Activated T-cell treated with anti-CD3 and anti-CD28 coated beads for 24 hours (primary cell): ENCODE data around the gene KDM7A.

Source experiments
- DNase-seq: peaks from one replicate; pipeline ENCODE4 v3.0.0-alpha.2; 2020; ENCODE audit warnings: low read depth

The KDM7A gene

GRCh38 chr7:140082770-140083169 lies 94.0 kb downstream of the KDM7A start:
- no peak for DNase-seq

GRCh38 chr7:140081774-140082425 lies 94.9 kb downstream of the KDM7A start:
- no peak for DNase-seq

GRCh38 chr7:140080919-140081318 lies 95.9 kb downstream of the KDM7A start:
- DNase-seq: no peak

GRCh38 chr7:140079121-140079536 lies 97.7 kb downstream of the KDM7A start:
- DNase-seq: no peak

GRCh38 chr7:140078392-140078791 lies 98.4 kb downstream of the KDM7A start:
- DNase-seq: no peak

GRCh38 chr7:140074780-140075179 lies 102.0 kb downstream of the KDM7A start:
- no peak for DNase-seq

- DNase-seq: no peak
Measured at GRCh38 chr7:140070546-140070945, 106.2 kb downstream of the KDM7A start.

- DNase-seq: no peak
Measured at GRCh38 chr7:140069298-140069949, 107.4 kb downstream of the KDM7A start.

GRCh38 chr7:140068033-140068432 lies 108.8 kb downstream of the KDM7A start:
- no peak for DNase-seq

GRCh38 chr7:140067052-140067451 lies 109.7 kb downstream of the KDM7A start:
- DNase-seq: no peak

- peak; percentile 75 for DNase-seq
Measured at GRCh38 chr7:140062528-140063299, 114.1 kb downstream of the KDM7A start, which contains the start of gene PARP12. Gene PARP12, minus strand, starts transcription at chr7:140062951. Its CDS starts 104 bp downstream, at chr7:140062847.

GRCh38 chr7:140062118-140062527 lies 114.7 kb downstream of the KDM7A start:
- DNase-seq: no peak

- DNase-seq: no peak
Measured at GRCh38 chr7:140061607-140061930, 115.2 kb downstream of the KDM7A start.

- DNase-seq: no peak
Measured at GRCh38 chr7:140060788-140061606, 115.8 kb downstream of the KDM7A start.

GRCh38 chr7:140060243-140060630 lies 116.5 kb downstream of the KDM7A start:
- DNase-seq: no peak

- DNase-seq: peak; percentile 32
Measured at GRCh38 chr7:140059273-140060242, 117.2 kb downstream of the KDM7A start.

- no peak for DNase-seq
Measured at GRCh38 chr7:140058517-140058916, 118.3 kb downstream of the KDM7A start.

GRCh38 chr7:140057143-140057535 lies 119.6 kb downstream of the KDM7A start:
- DNase-seq: no peak

GRCh38 chr7:140056431-140057142 lies 120.2 kb downstream of the KDM7A start:
- no peak for DNase-seq

GRCh38 chr7:140055833-140056232 lies 121.0 kb downstream of the KDM7A start:
- DNase-seq: no peak
